B cell (primary cell): ENCODE data around the gene DNAJC3. TPM values are rescaled to one million over a fixed set of nuclear protein-coding genes. Genes with fewer than 3 reads are reported as not detected.

Experiments
- ATAC-seq: fragments of 200-7000 bp; cut with Tn5 transposase; one replicate; pipeline ENCODE4 v1.10.0; 2021; ENCODE audit warnings: low read depth, mild to moderate bottlenecking, moderate number of reproducible peaks, moderate library complexity
- CTCF ChIA-PET: fragments of 350-600 bp; sonication (Branson Sonifier 250); formaldehyde crosslinking; loops from one replicate; lab custom pipeline; 2021; ENCODE audit warnings: antibody characterized with exemption, inconsistent platforms; lab: Charles Lee
- POLR2A ChIA-PET: fragments of 350-600 bp; sonication (Branson Sonifier 250); formaldehyde crosslinking; loops from one replicate; lab custom pipeline; 2021; ENCODE audit warnings: antibody characterized with exemption; lab: Charles Lee
- DNase-seq: peaks from one replicate; pipeline ENCODE4 v3.0.0; 2013
- H2AFZ ChIP-seq: 2 replicates; pipeline ENCODE4 v1.6.1; 2012; ENCODE audit warnings: mild to moderate bottlenecking, low read depth, low read length; ENCODE audit not compliant: insufficient read depth, poor library complexity, severe bottlenecking
- H3K27ac ChIP-seq, 2 donors: 1 replicate in 1 of 2; 2 replicates in 1 of 2; pipeline ENCODE4 v1.5.1; 2012 to 2013; ENCODE audit warnings: low read length in 2 of 2, mild to moderate bottlenecking in 2 of 2, moderate library complexity in 1 of 2
- H3K27me3 ChIP-seq, 4 experiments: fragments of 200-600 bp in 1 of 4; sonication (generic) in 1 of 4; replicated peaks in 1 of 4; 1 replicate in 2 of 4; 2 replicates in 2 of 4; pipeline versions ENCODE4 v1.6.1 to v1.7.0; 2013 to 2016; ENCODE audit warnings: low read length in 3 of 4, mild to moderate bottlenecking in 2 of 4, mixed read lengths in 1 of 4, moderate library complexity in 1 of 4; ENCODE audit not compliant: insufficient read depth in 4 of 4, control insufficient read depth in 3 of 4; ENCODE audit errors: control extremely low read depth in 1 of 4
- H3K36me3 ChIP-seq, 2 experiments: replicated peaks in 1 of 2; 1 replicate in 1 of 2; 2 replicates in 1 of 2; pipeline versions ENCODE4 v1.6.1 to v1.7.1; 2013; ENCODE audit warnings: low read length in 1 of 2; ENCODE audit not compliant: insufficient read depth in 2 of 2, control insufficient read depth in 1 of 2; ENCODE audit errors: control extremely low read depth in 1 of 2, extremely low read depth in 1 of 2
- H3K4me1 ChIP-seq, 2 donors: fragments of 200-600 bp in 1 of 2; sonication (generic) in 1 of 2; 1 replicate in 1 of 2; 2 replicates in 1 of 2; pipeline versions ENCODE4 v1.5.1 to v1.6.1; 2013 to 2017; ENCODE audit warnings: low read length in 2 of 2; ENCODE audit not compliant: control insufficient read depth in 2 of 2, insufficient read depth in 2 of 2
- H3K4me2 ChIP-seq: replicated peaks from 2 replicates; pipeline ENCODE3; 2012; ENCODE audit warnings: mild to moderate bottlenecking, low read depth, low read length; ENCODE audit not compliant: poor library complexity, severe bottlenecking
- H3K4me3 ChIP-seq, 5 experiments: fragments of 200-600 bp in 1 of 5; sonication (generic) in 1 of 5; 1 replicate in 3 of 5; 2 replicates in 2 of 5; pipeline versions ENCODE4 v1.5.1 to v1.7.0; 2011 to 2016; ENCODE audit warnings: low read length in 4 of 5, mild to moderate bottlenecking in 4 of 5, low read depth in 2 of 5, control low read depth in 1 of 5, moderate library complexity in 1 of 5; ENCODE audit not compliant: insufficient read depth in 1 of 5; ENCODE audit errors: control extremely low read depth in 1 of 5, extremely low read depth in 1 of 5
- H3K79me2 ChIP-seq: fragments of 200-600 bp; sonication (generic); one replicate; pipeline ENCODE4 v1.6.0; 2016; ENCODE audit warnings: low read length; ENCODE audit not compliant: control insufficient read depth, insufficient read depth
- H3K9ac ChIP-seq: fragments of 200-600 bp; sonication (generic); 2 replicates; pipeline ENCODE4 v1.6.1; 2017; ENCODE audit warnings: mild to moderate bottlenecking, low read length, moderate library complexity
- H3K9me3 ChIP-seq, 3 donors: one replicate each; pipeline versions ENCODE4 v1.6.1 to v1.7.1; 2013; ENCODE audit warnings: low read length in 2 of 3; ENCODE audit not compliant: control insufficient read depth in 2 of 3, insufficient read depth in 1 of 3; ENCODE audit errors: control extremely low read depth in 1 of 3
- H4K20me1 ChIP-seq: 2 replicates; pipeline ENCODE4 v1.6.0; 2012; ENCODE audit warnings: mild to moderate bottlenecking, low read length; ENCODE audit not compliant: insufficient read depth, control insufficient read depth, poor library complexity, severe bottlenecking
- H3K27ac Mint-ChIP-seq: one replicate; pipeline ENCODE4 v1.8.0; 2021; ENCODE audit warnings: mixed read lengths
- H3K27me3 Mint-ChIP-seq: one replicate; pipeline ENCODE4 v1.8.0; 2021; ENCODE audit warnings: mixed read lengths
- H3K4me1 Mint-ChIP-seq: one replicate; pipeline ENCODE4 v1.8.0; 2021; ENCODE audit warnings: mixed read lengths
- H3K4me3 Mint-ChIP-seq: one replicate; pipeline ENCODE4 v1.8.0; 2021; ENCODE audit warnings: mixed read lengths
- H3K9me3 Mint-ChIP-seq: one replicate; pipeline ENCODE4 v1.8.0; 2022; ENCODE audit warnings: mixed read lengths; ENCODE audit not compliant: insufficient read depth
- EZH2 ChIP-seq: IDR thresholded peaks from 2 replicates; pipeline ENCODE4 v1.6.1; 2012; ENCODE audit warnings: borderline replicate concordance, low read depth, mild to moderate bottlenecking, moderate library complexity, low read length; ENCODE audit not compliant: insufficient read depth, poor library complexity, severe bottlenecking
- WGBS: methylation state at CpG from one replicate; pipeline ENCODE4 v1.1.5; 2013; ENCODE audit warnings: missing lambda C conversion rate; ENCODE audit not compliant: insufficient coverage; 5-methylcytosine and 5-hydroxymethylcytosine counted together
- intact Hi-C: fragments of 100-400 bp; cut with micrococcal nuclease; formaldehyde crosslinking; loops from one replicate; pipeline ENCODE4 v1.10.0; 2022
- polyA plus RNA-seq: library from polyadenylated mRNA; depleted of rRNA; stranded (reverse); fragments of >200 nt; gene quantifications from 2 replicates; pipeline ENCODE4 v1.2.3, GENCODE V29; 2012
- total RNA-seq, 2 donors: library from RNA; stranded (reverse); fragments of 120-200 nt in 1 of 2; gene quantifications; 1 replicate in 1 of 2; 2 replicates in 1 of 2; pipeline versions ENCODE4 v1.2.3 to v1.2.4, GENCODE V29; 2013 to 2022
- TF ChIP-seq, protein P1 (sequence below): fragments of 200-600 bp; IDR thresholded peaks from one replicate; pipeline ENCODE4 v1.8.0; 2022; ENCODE audit warnings: antibody characterized with exemption, mild to moderate bottlenecking

Gene DNAJC3
- total and polyA plus RNA-seq, 2 donors (not counting 1 experiment from before 2014, with no cell fraction given), result 2.8 to 12.1 TPM

DNA sequence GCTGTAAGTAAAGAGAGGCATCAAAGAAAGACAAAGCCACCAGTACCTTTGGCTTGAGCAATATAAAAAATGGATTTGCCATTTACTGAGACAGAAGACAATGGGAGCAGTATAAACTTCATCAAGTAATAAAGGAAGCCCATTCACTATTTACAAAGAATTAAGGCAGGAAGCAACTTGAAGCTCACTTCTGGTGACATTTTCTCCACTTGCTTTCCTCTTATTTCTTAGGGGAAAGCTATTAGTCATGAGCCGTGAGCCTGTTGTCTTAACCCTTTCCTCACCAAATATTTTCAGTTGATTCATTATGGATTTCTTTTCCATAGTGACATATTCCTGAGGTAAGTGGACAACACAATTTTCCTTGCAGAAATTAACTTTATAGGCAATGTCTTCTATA lies 156.8 kb downstream of the DNAJC3 start:
- TF ChIP-seq, protein P1, sequence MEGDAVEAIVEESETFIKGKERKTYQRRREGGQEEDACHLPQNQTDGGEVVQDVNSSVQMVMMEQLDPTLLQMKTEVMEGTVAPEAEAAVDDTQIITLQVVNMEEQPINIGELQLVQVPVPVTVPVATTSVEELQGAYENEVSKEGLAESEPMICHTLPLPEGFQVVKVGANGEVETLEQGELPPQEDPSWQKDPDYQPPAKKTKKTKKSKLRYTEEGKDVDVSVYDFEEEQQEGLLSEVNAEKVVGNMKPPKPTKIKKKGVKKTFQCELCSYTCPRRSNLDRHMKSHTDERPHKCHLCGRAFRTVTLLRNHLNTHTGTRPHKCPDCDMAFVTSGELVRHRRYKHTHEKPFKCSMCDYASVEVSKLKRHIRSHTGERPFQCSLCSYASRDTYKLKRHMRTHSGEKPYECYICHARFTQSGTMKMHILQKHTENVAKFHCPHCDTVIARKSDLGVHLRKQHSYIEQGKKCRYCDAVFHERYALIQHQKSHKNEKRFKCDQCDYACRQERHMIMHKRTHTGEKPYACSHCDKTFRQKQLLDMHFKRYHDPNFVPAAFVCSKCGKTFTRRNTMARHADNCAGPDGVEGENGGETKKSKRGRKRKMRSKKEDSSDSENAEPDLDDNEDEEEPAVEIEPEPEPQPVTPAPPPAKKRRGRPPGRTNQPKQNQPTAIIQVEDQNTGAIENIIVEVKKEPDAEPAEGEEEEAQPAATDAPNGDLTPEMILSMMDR, result no peak
- TF ChIP-seq EZH2, result no peak
- H3K9me3 Mint-ChIP-seq, result peaks cover 6% of the 10 kb centered on the region
- POLR2A ChIA-PET, result no interaction called here
- no peak for DNase-seq
- Histone ChIP-seq H3K79me2 (no peaks in the 10 kb centered on the region), H3K4me1 (no peaks in the 10 kb centered on the region), H3K27ac (no peak overlapping the region), H3K4me2 (no peak overlapping the region), H2AFZ (no peak overlapping the region), H3K36me3 (no peaks in the 10 kb centered on the region), H3K27me3 (no peaks in the 10 kb centered on the region), H3K9ac (no peak overlapping the region), H3K4me3 (no peak overlapping the region), H4K20me1 (no peaks in the 10 kb centered on the region), H3K9me3 (peaks cover 0 to 3% (median 0%) of the 10 kb centered on the region in 3 donors)
- no peak for ATAC-seq
- WGBS, result no CpG with 5 or more reads among the region's 1 CpG
- intact Hi-C loops, result loop anchor here (1.0 kb wide), 2 partner anchors 209 to 339 kb away; no protein-coding TSS in a partner anchor
- no peak overlapping the region for H3K4me3 Mint-ChIP-seq
- peaks cover 2% of the 10 kb centered on the region for H3K4me1 Mint-ChIP-seq
- no peaks in the 10 kb centered on the region for H3K27me3 Mint-ChIP-seq
- CTCF ChIA-PET, result interaction anchor here (0.6 to 5.7 kb wide), 40 partner anchors 9 to 1155 kb away, joined by 3 to 163 read pairs (median 5); no protein-coding TSS in a partner anchor
- no peak overlapping the region for H3K27ac Mint-ChIP-seq

DNA sequence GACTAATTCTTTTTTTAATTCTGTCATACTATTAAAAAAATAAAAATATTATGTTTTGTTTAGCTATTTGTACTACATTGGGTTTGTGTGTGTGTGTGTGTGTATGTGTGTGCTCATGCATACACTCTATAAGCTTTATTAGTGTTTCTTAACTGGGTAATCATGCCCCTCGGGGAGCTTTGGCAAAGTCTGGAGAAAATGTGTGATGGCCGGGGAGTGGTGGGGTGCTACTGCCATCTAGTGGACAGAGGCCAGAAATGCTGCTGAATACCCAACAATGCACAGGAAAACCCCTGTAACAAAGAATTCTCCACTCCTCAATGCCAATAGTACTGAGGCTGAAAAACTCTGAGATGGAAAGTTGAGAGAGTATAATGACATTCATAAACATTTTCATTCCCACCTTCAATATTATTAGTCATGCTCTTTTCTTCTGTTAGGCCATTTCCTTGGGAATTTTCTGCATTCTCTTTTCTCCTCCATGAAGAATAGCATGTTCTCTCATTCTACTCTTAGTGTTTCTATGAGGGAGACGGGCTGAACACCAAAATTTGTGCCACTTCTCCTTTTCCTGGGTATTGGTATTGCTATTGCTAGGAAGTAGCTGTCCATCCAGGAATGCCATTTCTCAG lies 157.3 kb downstream of the DNAJC3 start:
- ATAC-seq (peak; percentile 81), DNase-seq (peak; percentile 71)
- Histone ChIP-seq H3K36me3 (no peaks in the 10 kb centered on the region), H3K4me3 (no peak overlapping the region), H3K4me2 (no peak overlapping the region), H3K9ac (no peak overlapping the region), H3K27ac (no peak overlapping the region), H3K79me2 (no peaks in the 10 kb centered on the region), H3K27me3 (no peaks in the 10 kb centered on the region), H2AFZ (no peak overlapping the region), H3K9me3 (peaks cover 0 to 3% (median 0%) of the 10 kb centered on the region in 3 donors), H4K20me1 (no peaks in the 10 kb centered on the region), H3K4me1 (no peaks in the 10 kb centered on the region)
- CTCF ChIA-PET, result interaction anchor here (0.6 to 5.7 kb wide), 39 partner anchors 9 to 1155 kb away, joined by 3 to 163 read pairs (median 5); no protein-coding TSS in a partner anchor
- Mint-ChIP-seq H3K4me1 (peaks cover 2% of the 10 kb centered on the region), H3K27ac (no peak overlapping the region), H3K9me3 (peaks cover 11% of the 10 kb centered on the region), H3K27me3 (no peaks in the 10 kb centered on the region), H3K4me3 (no peak overlapping the region)
- TF ChIP-seq, protein P1, result peak; percentile 98
- TF ChIP-seq EZH2, result no peak
- intact Hi-C loops, result loop anchor here (1.0 kb wide), 2 partner anchors 210 to 340 kb away; no protein-coding TSS in a partner anchor
- WGBS, result no CpG with 5 or more reads among the region's 3 CpGs
- POLR2A ChIA-PET, result no interaction called here
